Immature natural killer cell (primary cell): ENCODE measurements around the gene PLA2R1. TPM values are rescaled to one million over a fixed set of nuclear protein-coding genes. Genes with fewer than 3 reads are reported as not detected.

ENCODE experiments used
- DNase-seq, 3 donors: peaks; one replicate each; pipeline ENCODE4 v3.0.0; 2022; ENCODE audit warnings: mixed read lengths in 1 of 3
- H3K27ac Mint-ChIP-seq, 6 donors: one replicate each; pipeline ENCODE4 v1.8.0; 2020; ENCODE audit warnings: mixed read lengths in 6 of 6, mild to moderate bottlenecking in 5 of 6, inconsistent platforms in 4 of 6, moderate library complexity in 3 of 6
- H3K27me3 Mint-ChIP-seq, 3 donors: one replicate each; pipeline ENCODE4 v1.8.0; 2020 to 2021; ENCODE audit warnings: low read depth in 3 of 3, mild to moderate bottlenecking in 3 of 3, mixed read lengths in 3 of 3, moderate library complexity in 3 of 3, inconsistent platforms in 1 of 3
- H3K36me3 Mint-ChIP-seq, 3 donors: one replicate each; pipeline ENCODE4 v1.8.0; 2020; ENCODE audit warnings: mixed read lengths in 3 of 3, inconsistent platforms in 2 of 3, mild to moderate bottlenecking in 2 of 3
- H3K4me1 Mint-ChIP-seq, 2 donors: one replicate each; pipeline ENCODE4 v1.8.0; 2020; ENCODE audit warnings: inconsistent platforms in 2 of 2, mild to moderate bottlenecking in 2 of 2, mixed read lengths in 2 of 2, moderate library complexity in 1 of 2
- H3K4me3 Mint-ChIP-seq, 5 donors: one replicate each; pipeline ENCODE4 v1.8.0; 2020; ENCODE audit warnings: mild to moderate bottlenecking in 5 of 5, mixed read lengths in 5 of 5, inconsistent platforms in 3 of 5, moderate library complexity in 3 of 5
- H3K9me3 Mint-ChIP-seq, 6 donors: one replicate each; pipeline ENCODE4 v1.8.0; 2020; ENCODE audit warnings: mild to moderate bottlenecking in 6 of 6, mixed read lengths in 6 of 6, inconsistent platforms in 4 of 6, moderate library complexity in 3 of 6
- polyA plus RNA-seq, 3 donors: library from polyadenylated mRNA; unstranded; fragments of 300-500 nt; fragmentation: Illumina TruSeq; gene quantifications; one replicate each; pipeline ENCODE4 v1.2.3, GENCODE V29; 2021

Gene PLA2R1
- polyA plus RNA-seq, 3 donors from 2014 or later: not detected

GRCh38 chr2:160035125-160035524 lies 27.3 kb downstream of the PLA2R1 start:
- Mint-ChIP-seq H3K9me3 (no peaks in the 10 kb centered on the region), H3K4me1 (no peaks in the 10 kb centered on the region), H3K4me3 (no peak overlapping the region), H3K36me3 (no peaks in the 10 kb centered on the region), H3K27me3 (peaks cover 0 to 3% (median 1%) of the 10 kb centered on the region in 3 donors), H3K27ac (no peak overlapping the region)
- no peak for DNase-seq

GRCh38 chr2:160034396-160034795 lies 28.0 kb downstream of the PLA2R1 start:
- Mint-ChIP-seq H3K27me3 (peaks cover 0 to 3% (median 1%) of the 10 kb centered on the region in 3 donors), H3K4me1 (no peaks in the 10 kb centered on the region), H3K27ac (no peak overlapping the region), H3K4me3 (no peak overlapping the region), H3K9me3 (no peaks in the 10 kb centered on the region), H3K36me3 (no peaks in the 10 kb centered on the region)
- no peak for DNase-seq

- H3K4me3 Mint-ChIP-seq: no peak overlapping the region
- H3K27me3 Mint-ChIP-seq: peaks cover 0 to 3% (median 1%) of the 10 kb centered on the region in 3 donors
- H3K4me1 Mint-ChIP-seq: no peaks in the 10 kb centered on the region
- no peaks in the 10 kb centered on the region for H3K9me3 Mint-ChIP-seq
- no peaks in the 10 kb centered on the region for H3K36me3 Mint-ChIP-seq
- no peak for DNase-seq
- no peak overlapping the region for H3K27ac Mint-ChIP-seq
Measured at GRCh38 chr2:160033732-160034392, 28.6 kb downstream of the PLA2R1 start.

GRCh38 chr2:160029270-160029628 lies 33.2 kb downstream of the PLA2R1 start:
- H3K4me3 Mint-ChIP-seq: no peak overlapping the region
- no peak overlapping the region for H3K27ac Mint-ChIP-seq
- H3K36me3 Mint-ChIP-seq: no peaks in the 10 kb centered on the region
- H3K27me3 Mint-ChIP-seq: peaks cover 3 to 9% (median 3%) of the 10 kb centered on the region in 3 donors
- DNase-seq: no peak
- no peaks in the 10 kb centered on the region for H3K9me3 Mint-ChIP-seq
- H3K4me1 Mint-ChIP-seq: no peaks in the 10 kb centered on the region

GRCh38 chr2:160028431-160029269 lies 33.8 kb downstream of the PLA2R1 start:
- Mint-ChIP-seq H3K9me3 (no peaks in the 10 kb centered on the region), H3K4me3 (no peak overlapping the region), H3K36me3 (no peaks in the 10 kb centered on the region), H3K27ac (no peak overlapping the region), H3K4me1 (no peaks in the 10 kb centered on the region), H3K27me3 (peaks cover 3 to 10% (median 3%) of the 10 kb centered on the region in 3 donors)
- no peak for DNase-seq

- peaks cover 0 to 13% (median 0%) of the 10 kb centered on the region in 6 donors for H3K9me3 Mint-ChIP-seq
- H3K27me3 Mint-ChIP-seq: peaks cover 5 to 8% (median 5%) of the 10 kb centered on the region in 3 donors
- no peak overlapping the region for H3K4me3 Mint-ChIP-seq
- H3K4me1 Mint-ChIP-seq: no peaks in the 10 kb centered on the region
- H3K27ac Mint-ChIP-seq: no peak overlapping the region
- DNase-seq: no peak
- no peaks in the 10 kb centered on the region for H3K36me3 Mint-ChIP-seq
Measured at GRCh38 chr2:160022162-160022561, 40.3 kb downstream of the PLA2R1 start.

GRCh38 chr2:160019374-160020090 lies 42.9 kb downstream of the PLA2R1 start:
- Mint-ChIP-seq H3K4me3 (no peak overlapping the region), H3K4me1 (no peaks in the 10 kb centered on the region), H3K27me3 (peaks cover 5 to 10% (median 5%) of the 10 kb centered on the region in 3 donors), H3K9me3 (peaks cover 0 to 13% (median 0%) of the 10 kb centered on the region in 6 donors), H3K36me3 (no peaks in the 10 kb centered on the region), H3K27ac (no peak overlapping the region)
- DNase-seq: no peak

- Mint-ChIP-seq H3K4me1 (no peaks in the 10 kb centered on the region), H3K4me3 (no peak overlapping the region), H3K27ac (no peak overlapping the region), H3K27me3 (peaks cover 0 to 11% (median 5%) of the 10 kb centered on the region in 3 donors), H3K9me3 (no peaks in the 10 kb centered on the region), H3K36me3 (no peaks in the 10 kb centered on the region)
- no peak for DNase-seq
Measured at GRCh38 chr2:160015746-160016145, 46.7 kb downstream of the PLA2R1 start.

- Mint-ChIP-seq H3K27me3 (peaks cover 0 to 11% (median 3%) of the 10 kb centered on the region in 3 donors), H3K27ac (no peak overlapping the region), H3K36me3 (no peaks in the 10 kb centered on the region), H3K4me3 (no peak overlapping the region), H3K9me3 (no peaks in the 10 kb centered on the region), H3K4me1 (no peaks in the 10 kb centered on the region)
- DNase-seq: no peak
Measured at GRCh38 chr2:160014227-160014626, 48.2 kb downstream of the PLA2R1 start.

- H3K4me3 Mint-ChIP-seq: no peak overlapping the region
- H3K9me3 Mint-ChIP-seq: no peaks in the 10 kb centered on the region
- no peak overlapping the region for H3K27ac Mint-ChIP-seq
- H3K36me3 Mint-ChIP-seq: no peaks in the 10 kb centered on the region
- no peak for DNase-seq
- peaks cover 0 to 6% (median 0%) of the 10 kb centered on the region in 3 donors for H3K27me3 Mint-ChIP-seq
- no peaks in the 10 kb centered on the region for H3K4me1 Mint-ChIP-seq
Measured at GRCh38 chr2:160010361-160011145, 51.9 kb downstream of the PLA2R1 start.

GRCh38 chr2:160007111-160007510 lies 55.3 kb downstream of the PLA2R1 start:
- Mint-ChIP-seq H3K4me3 (no peak overlapping the region), H3K36me3 (no peaks in the 10 kb centered on the region), H3K4me1 (no peaks in the 10 kb centered on the region), H3K27me3 (no peaks in the 10 kb centered on the region), H3K9me3 (no peaks in the 10 kb centered on the region), H3K27ac (no peak overlapping the region)
- no peak for DNase-seq

- H3K4me1 Mint-ChIP-seq: no peaks in the 10 kb centered on the region
- peaks cover 0 to under 1% (median 0%) of the 10 kb centered on the region in 3 donors for H3K27me3 Mint-ChIP-seq
- H3K9me3 Mint-ChIP-seq: no peaks in the 10 kb centered on the region
- DNase-seq: no peak
- no peaks in the 10 kb centered on the region for H3K36me3 Mint-ChIP-seq
- no peak overlapping the region for H3K4me3 Mint-ChIP-seq
- H3K27ac Mint-ChIP-seq: no peak overlapping the region
Measured at GRCh38 chr2:160006475-160006874, 55.9 kb downstream of the PLA2R1 start.

GRCh38 chr2:160005908-160006307 lies 56.5 kb downstream of the PLA2R1 start:
- H3K4me3 Mint-ChIP-seq: no peak overlapping the region
- H3K27me3 Mint-ChIP-seq: peaks cover 0 to 2% (median 0%) of the 10 kb centered on the region in 3 donors
- no peaks in the 10 kb centered on the region for H3K9me3 Mint-ChIP-seq
- H3K27ac Mint-ChIP-seq: no peak overlapping the region
- no peaks in the 10 kb centered on the region for H3K36me3 Mint-ChIP-seq
- no peaks in the 10 kb centered on the region for H3K4me1 Mint-ChIP-seq
- DNase-seq: no peak
